GM10847 (cell line): ENCODE data around the gene ZFYVE28.

Experiments used
- POLR2A ChIP-seq: IDR thresholded peaks from 2 replicates; pipeline ENCODE4 v1.6.1; 2011; ENCODE audit not compliant: insufficient read length; ENCODE audit errors: extremely low read depth

ZFYVE28 gene

GRCh38 chr4:2343476-2343875 is 75.0 kb downstream of the ZFYVE28 start:
- TF ChIP-seq POLR2A = no peak

- TF ChIP-seq POLR2A = no peak
Observed at GRCh38 chr4:2341911-2342652, 76.4 kb downstream of the ZFYVE28 start.

- no peak for TF ChIP-seq POLR2A
Observed at GRCh38 chr4:2341261-2341841, 77.1 kb downstream of the ZFYVE28 start.

GRCh38 chr4:2340272-2341061 is 78.0 kb downstream of the ZFYVE28 start:
- TF ChIP-seq POLR2A = no peak

- TF ChIP-seq POLR2A = no peak
Observed at GRCh38 chr4:2339458-2340271, 78.8 kb downstream of the ZFYVE28 start.

- TF ChIP-seq POLR2A = no peak
Observed at GRCh38 chr4:2338754-2339457, 79.5 kb downstream of the ZFYVE28 start.

DNA sequence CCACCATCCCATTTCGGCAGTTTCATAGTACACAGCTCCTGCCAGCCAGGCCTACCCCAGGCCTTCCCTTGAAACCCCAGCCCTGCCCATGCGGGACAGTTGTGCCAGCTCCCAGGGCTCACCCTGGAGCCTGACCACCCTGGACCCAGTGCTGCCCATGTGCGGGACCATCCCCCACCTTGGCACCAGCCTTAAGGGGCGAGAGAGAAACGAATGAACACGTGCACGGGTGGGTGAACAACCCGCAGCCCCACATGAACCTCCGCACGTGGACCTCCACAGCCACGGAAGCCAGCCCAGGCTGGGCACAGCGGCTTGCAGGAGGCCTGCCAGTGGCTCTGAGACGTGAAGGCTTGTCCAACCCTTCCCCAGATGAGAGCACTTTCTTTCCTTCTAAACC is 80.5 kb downstream of the ZFYVE28 start:
- no peak for TF ChIP-seq POLR2A

GRCh38 chr4:2337131-2337723 is 81.2 kb downstream of the ZFYVE28 start:
- no peak for TF ChIP-seq POLR2A

DNA sequence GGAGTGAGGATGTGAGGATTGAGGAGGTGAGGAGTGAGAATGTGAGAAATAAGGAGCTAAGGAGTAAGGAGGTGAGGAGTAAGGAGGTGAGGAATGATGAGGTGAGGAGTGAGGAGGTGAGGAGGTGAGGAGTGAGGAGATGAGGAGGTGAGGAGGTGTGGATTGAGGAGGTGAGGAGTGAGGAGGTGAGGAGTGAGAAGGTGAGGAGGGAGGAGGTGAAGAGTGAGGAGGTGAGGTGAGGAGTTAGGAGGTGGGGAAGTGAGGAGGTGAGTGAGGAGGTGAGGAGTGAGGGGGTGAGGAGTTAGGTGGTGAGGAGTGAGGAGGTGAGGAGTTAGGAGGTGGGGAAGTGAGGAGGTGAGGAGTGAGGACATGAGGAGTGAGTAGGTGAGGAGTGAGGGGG is 81.8 kb downstream of the ZFYVE28 start:
- no peak for TF ChIP-seq POLR2A

DNA sequence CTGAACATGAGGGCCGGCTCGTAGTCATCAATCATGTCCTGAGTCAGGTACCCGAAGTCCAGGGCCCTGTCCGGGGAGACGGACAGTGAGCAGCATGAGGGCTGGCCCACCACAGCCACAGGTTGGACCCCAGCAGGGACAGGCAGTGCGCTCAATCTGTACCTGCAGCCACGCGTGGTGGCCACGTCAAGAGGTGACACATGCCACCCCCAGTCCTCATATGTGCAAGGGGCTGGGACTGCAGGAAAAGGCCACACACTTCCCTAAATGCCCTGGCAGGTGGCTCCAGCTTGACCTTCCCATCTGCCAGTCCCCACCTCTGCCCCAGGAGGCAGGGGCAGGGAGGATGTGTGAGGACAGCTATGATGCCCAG is 82.7 kb downstream of the ZFYVE28 start:
- TF ChIP-seq POLR2A = no peak

DNA sequence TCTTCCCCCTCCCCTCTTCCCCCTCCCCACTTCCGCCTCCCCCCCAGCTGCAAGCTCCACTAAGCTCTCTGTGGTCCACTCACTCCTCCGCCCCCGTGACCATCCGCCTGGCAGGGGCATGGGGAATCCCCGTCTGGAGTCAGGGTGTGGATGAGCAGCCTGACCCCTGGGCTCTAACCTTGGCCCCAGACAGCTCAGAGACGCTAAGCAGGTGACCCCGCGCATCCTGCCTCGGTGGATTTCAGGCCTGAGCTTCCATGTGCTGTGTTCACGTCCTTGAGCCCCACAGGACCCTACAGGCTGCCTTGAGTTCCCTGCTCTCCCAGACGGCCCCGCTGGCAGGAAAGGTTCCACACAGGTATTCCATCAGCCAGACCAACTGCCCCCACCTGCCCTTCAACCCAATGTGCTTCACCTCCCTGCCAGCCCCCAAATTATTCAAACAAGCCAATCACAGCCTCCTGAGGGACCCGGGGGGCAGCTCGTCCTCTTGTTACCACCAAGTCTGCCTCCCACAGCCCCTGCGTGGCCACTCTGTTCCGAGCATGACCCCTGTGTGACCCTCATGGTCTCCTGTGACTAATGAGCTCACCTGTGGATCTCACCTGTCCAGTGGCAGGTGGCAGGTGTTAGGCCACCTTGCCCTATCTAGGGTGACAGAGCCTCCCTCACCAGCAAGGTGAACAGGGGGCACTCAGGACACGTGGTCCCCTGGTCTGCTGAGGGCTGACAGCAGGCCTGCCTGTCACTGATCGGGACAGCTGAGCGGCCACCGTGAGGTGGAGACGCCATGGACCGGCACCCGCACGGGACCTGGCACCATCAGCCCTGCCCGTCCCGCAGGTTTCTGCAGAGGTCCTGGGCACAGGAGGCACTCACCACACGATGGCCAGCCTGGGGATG is 83.4 kb downstream of the ZFYVE28 start:
- TF ChIP-seq POLR2A = no peak

GRCh38 chr4:2333916-2334644 is 84.4 kb downstream of the ZFYVE28 start:
- no peak for TF ChIP-seq POLR2A

GRCh38 chr4:2333356-2333841 is 85.0 kb downstream of the ZFYVE28 start:
- no peak for TF ChIP-seq POLR2A
